Fibroblast of pulmonary artery (primary cell): Measurements from ENCODE around the gene CREB5.

Experiments
- DNase-seq: peaks from one replicate; pipeline ENCODE4 v3.0.0-alpha.2; 2010; ENCODE audit warnings: low read depth
- H3K4me3 ChIP-seq: replicated peaks from 2 replicates; pipeline ENCODE4 v1.5.1; 2011; ENCODE audit warnings: low read depth, mild to moderate bottlenecking, control low read depth, low read length, moderate library complexity
- TF ChIP-seq, protein P1 (sequence below): IDR thresholded peaks from 2 replicates; pipeline ENCODE4 v1.5.1; 2011; ENCODE audit warnings: mild to moderate bottlenecking, control low read depth, low read length, inconsistent platforms; ENCODE audit errors: missing control alignments

Gene CREB5

GRCh38 chr7:28686418-28686800, 274.1 kb downstream of the CREB5 start:
- DNase-seq, result peak; percentile 80
- TF ChIP-seq, protein P1, sequence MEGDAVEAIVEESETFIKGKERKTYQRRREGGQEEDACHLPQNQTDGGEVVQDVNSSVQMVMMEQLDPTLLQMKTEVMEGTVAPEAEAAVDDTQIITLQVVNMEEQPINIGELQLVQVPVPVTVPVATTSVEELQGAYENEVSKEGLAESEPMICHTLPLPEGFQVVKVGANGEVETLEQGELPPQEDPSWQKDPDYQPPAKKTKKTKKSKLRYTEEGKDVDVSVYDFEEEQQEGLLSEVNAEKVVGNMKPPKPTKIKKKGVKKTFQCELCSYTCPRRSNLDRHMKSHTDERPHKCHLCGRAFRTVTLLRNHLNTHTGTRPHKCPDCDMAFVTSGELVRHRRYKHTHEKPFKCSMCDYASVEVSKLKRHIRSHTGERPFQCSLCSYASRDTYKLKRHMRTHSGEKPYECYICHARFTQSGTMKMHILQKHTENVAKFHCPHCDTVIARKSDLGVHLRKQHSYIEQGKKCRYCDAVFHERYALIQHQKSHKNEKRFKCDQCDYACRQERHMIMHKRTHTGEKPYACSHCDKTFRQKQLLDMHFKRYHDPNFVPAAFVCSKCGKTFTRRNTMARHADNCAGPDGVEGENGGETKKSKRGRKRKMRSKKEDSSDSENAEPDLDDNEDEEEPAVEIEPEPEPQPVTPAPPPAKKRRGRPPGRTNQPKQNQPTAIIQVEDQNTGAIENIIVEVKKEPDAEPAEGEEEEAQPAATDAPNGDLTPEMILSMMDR, result no peak
- H3K4me3 ChIP-seq, result peak overlapping the region; percentile 58

DNA sequence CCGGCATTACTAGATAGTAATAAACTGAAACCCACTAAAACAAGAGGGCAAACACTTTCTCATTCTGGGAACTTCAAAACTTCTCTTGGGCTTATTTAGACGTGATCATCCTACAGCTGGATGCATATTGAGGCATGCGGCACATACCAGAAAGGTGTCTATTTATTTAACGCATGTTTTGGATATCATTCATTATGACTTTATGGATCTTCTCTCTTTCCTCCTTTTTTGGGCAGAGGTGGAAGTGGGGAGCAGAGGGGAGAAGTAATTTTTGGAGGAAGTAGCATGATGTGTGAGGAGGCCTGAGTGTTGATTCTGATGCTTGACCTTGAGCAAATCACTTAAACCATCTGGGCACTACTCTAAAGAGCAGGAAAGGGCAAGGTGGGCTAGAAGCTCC, 275.2 kb downstream of the CREB5 start:
- TF ChIP-seq, protein P1, result no peak
- peak overlapping the region; percentile 58 for H3K4me3 ChIP-seq
- DNase-seq, result no peak

GRCh38 chr7:28688174-28688573, 275.9 kb downstream of the CREB5 start:
- no peak overlapping the region for H3K4me3 ChIP-seq
- TF ChIP-seq, protein P1, result no peak
- DNase-seq, result no peak

- peak; percentile 71 for DNase-seq
- TF ChIP-seq, protein P1, result no peak
- no peak overlapping the region for H3K4me3 ChIP-seq
These were observed 276.3 kb downstream of the CREB5 start for GRCh38 chr7:28688651-28689050.

DNA sequence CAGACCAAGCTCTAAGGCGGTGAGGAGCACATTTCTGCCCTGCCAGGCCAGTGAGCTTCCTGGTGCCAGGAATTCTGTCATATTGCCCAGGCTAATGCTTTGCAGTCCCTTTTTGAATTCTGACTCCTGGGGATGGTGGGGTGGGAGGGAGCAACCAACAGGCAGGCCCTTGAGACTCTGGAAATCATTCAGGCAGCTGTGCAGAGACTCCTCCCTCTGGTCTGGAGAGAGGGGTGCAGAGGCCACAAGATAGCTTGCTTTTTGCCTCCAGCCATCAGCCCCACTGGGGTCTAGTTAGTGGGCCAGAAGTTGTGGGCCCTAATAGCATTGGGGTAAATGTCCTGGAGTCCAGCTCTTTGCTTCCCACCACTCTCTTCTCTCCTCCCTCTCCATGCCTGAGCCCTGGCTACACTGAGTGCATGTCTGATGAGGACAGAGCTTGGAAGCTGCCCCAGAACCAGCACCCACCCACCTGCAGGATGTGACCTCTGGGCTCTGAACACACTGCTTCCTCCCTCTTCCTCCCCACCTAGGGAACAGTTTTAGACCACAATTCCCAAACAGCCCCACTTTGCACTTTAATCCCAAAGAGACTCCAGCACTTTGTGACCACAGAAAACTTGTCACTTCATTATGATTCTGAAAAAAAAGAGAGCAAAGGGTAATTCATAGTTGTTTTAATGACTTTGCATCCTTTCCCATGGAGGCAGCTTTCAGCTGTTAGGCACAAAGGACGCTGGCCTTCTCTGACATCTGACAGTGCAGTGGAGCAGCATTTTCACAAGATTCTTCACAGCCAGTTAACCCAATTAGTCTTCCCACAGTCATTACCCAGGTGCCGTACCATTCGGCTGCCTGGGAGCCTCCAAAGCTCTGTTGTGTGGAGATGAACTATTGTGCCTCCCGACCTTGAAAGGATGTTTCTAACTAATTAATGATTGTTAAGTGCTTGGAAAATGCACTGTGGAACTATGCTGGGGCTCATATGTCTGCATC, 283.3 kb downstream of the CREB5 start:
- H3K4me3 ChIP-seq, result no peak overlapping the region
- TF ChIP-seq, protein P1, result no peak
- no peak for DNase-seq

- no peak overlapping the region for H3K4me3 ChIP-seq
- TF ChIP-seq, protein P1, result no peak
These were observed 285.7 kb downstream of the CREB5 start for GRCh38 chr7:28697913-28698563.

More at GRCh38 chr7:28697913-28698563, 285.7 kb downstream of the CREB5 start:
- DNase-seq, result no peak
